Endothelial cell of umbilical vein (primary cell): ENCODE measurements around the gene TENT5C. TPM values are rescaled to one million over a fixed set of nuclear protein-coding genes. Genes with fewer than 3 reads are reported as not detected.

Experiments used
- BruUV-seq: library from RNA; stranded (reverse); fragments of 400-500 nt; replicated peaks from 2 replicates; lab custom pipeline; 2021; lab: Mats Ljungman, UMichigan
- CTCF ChIA-PET: fragments of 300-600, 350-600 bp; sonication (Branson Sonifier 250); formaldehyde crosslinking; loops from one replicate; lab custom pipeline; 2021; ENCODE audit warnings: antibody characterized with exemption, inconsistent platforms; lab: Charles Lee
- POLR2A ChIA-PET: fragments of 300-600, 350-600 bp; sonication (Branson Sonifier 250); formaldehyde crosslinking; loops from one replicate; lab custom pipeline; 2021; ENCODE audit warnings: antibody characterized with exemption, inconsistent platforms; lab: Charles Lee
- DNase-seq: peaks from one replicate; pipeline ENCODE4 v3.0.0-alpha.2; 2011; ENCODE audit warnings: low read depth, low spot score
- FAIRE-seq: peaks from 2 replicates; lab custom pipeline; 2011; peaks lifted over from hg19 to GRCh38; lab: Jason Lieb, UNC
- H2AFZ ChIP-seq: 2 replicates; pipeline ENCODE4 v1.6.0; 2012; ENCODE audit warnings: low read depth, low read length, control low read depth, inconsistent platforms
- H3K27ac ChIP-seq: 2 replicates; pipeline ENCODE4 v1.5.1; 2011; ENCODE audit warnings: low read depth, mild to moderate bottlenecking, control low read depth, low read length, moderate library complexity; ENCODE audit not compliant: insufficient read depth
- H3K27me3 ChIP-seq, 2 experiments: 2 replicates each; pipeline versions ENCODE4 v1.6.0 to v1.6.1; 2011; ENCODE audit warnings: low read length in 2 of 2, mixed read lengths in 1 of 2; ENCODE audit not compliant: control insufficient read depth in 2 of 2, insufficient read depth in 2 of 2
- H3K36me3 ChIP-seq, 2 experiments: 2 replicates in 1 of 2; 3 replicates in 1 of 2; pipeline ENCODE4 v1.5.1; 2011; ENCODE audit warnings: low read length in 2 of 2, mild to moderate bottlenecking in 1 of 2, moderate library complexity in 1 of 2; ENCODE audit not compliant: control insufficient read depth in 2 of 2, insufficient read depth in 2 of 2; ENCODE audit errors: extremely low read depth in 1 of 2
- H3K4me1 ChIP-seq: 3 replicates; pipeline ENCODE4 v1.5.1; 2011; ENCODE audit warnings: mild to moderate bottlenecking, low read length; ENCODE audit not compliant: control insufficient read depth, insufficient read depth; ENCODE audit errors: extremely low read depth
- H3K4me2 ChIP-seq: 2 replicates; pipeline ENCODE4 v1.6.1; 2011; ENCODE audit warnings: low read length, control low read depth, mixed read lengths; ENCODE audit not compliant: insufficient read depth
- H3K4me3 ChIP-seq, 3 experiments: fragments of 200-600 bp in 1 of 3; sonication (generic), shearing (Covaris generic) in 1 of 3; replicated peaks in 1 of 3; 2 replicates each; pipeline ENCODE4 v1.5.1; 2011 to 2016; ENCODE audit warnings: control low read depth in 3 of 3, low read length in 3 of 3, mild to moderate bottlenecking in 2 of 3, inconsistent platforms in 1 of 3, low read depth in 1 of 3, moderate library complexity in 1 of 3; ENCODE audit not compliant: insufficient read depth in 1 of 3
- H3K79me2 ChIP-seq: 2 replicates; pipeline ENCODE4 v1.6.0; 2012; ENCODE audit warnings: low read length, inconsistent platforms; ENCODE audit not compliant: control insufficient read depth, insufficient read depth
- H3K9ac ChIP-seq: replicated peaks from 2 replicates; pipeline ENCODE3; 2011; ENCODE audit warnings: low read length, control low read depth; ENCODE audit not compliant: insufficient read depth; ENCODE audit errors: extremely low read depth
- H3K9me1 ChIP-seq: replicated peaks from 3 replicates; pipeline ENCODE4 v1.6.0; 2011; ENCODE audit warnings: mild to moderate bottlenecking, low read length; ENCODE audit not compliant: control insufficient read depth, insufficient read depth; ENCODE audit errors: extremely low read depth
- H3K9me3 ChIP-seq: replicated peaks from 2 replicates; pipeline ENCODE4 v1.5.1; 2012; ENCODE audit warnings: low read length, inconsistent platforms; ENCODE audit not compliant: control insufficient read depth, insufficient read depth
- H4K20me1 ChIP-seq: replicated peaks from 2 replicates; pipeline ENCODE3; 2011; ENCODE audit warnings: mild to moderate bottlenecking, low read length; ENCODE audit not compliant: control insufficient read depth, insufficient read depth; ENCODE audit errors: extremely low read depth
- EZH2 ChIP-seq: IDR thresholded peaks from 2 replicates; pipeline ENCODE4 v1.6.1; 2012; ENCODE audit warnings: borderline replicate concordance, low read depth, mild to moderate bottlenecking, moderate library complexity, low read length, inconsistent platforms; ENCODE audit not compliant: severe bottlenecking
- FOS ChIP-seq: IDR thresholded peaks from 2 replicates; pipeline ENCODE4 v1.6.1; 2011; ENCODE audit warnings: mild to moderate bottlenecking, low read length, moderate library complexity, borderline replicate concordance; ENCODE audit not compliant: insufficient read depth
- GATA2 ChIP-seq: IDR thresholded peaks from 2 replicates; pipeline ENCODE4 v1.7.0; 2011; ENCODE audit warnings: low read depth, mild to moderate bottlenecking, moderate library complexity, mixed read lengths, low read length; ENCODE audit not compliant: insufficient read length, insufficient read depth
- JUN ChIP-seq: IDR thresholded peaks from 2 replicates; pipeline ENCODE4 v1.6.1; 2011; ENCODE audit warnings: borderline replicate concordance, low read depth; ENCODE audit not compliant: insufficient read length, insufficient read depth
- MYC ChIP-seq: IDR thresholded peaks from one replicate; pipeline ENCODE4 v1.6.1; 2011; ENCODE audit warnings: mild to moderate bottlenecking, low read depth, low read length
- POLR2A ChIP-seq: IDR thresholded peaks from 2 replicates; pipeline ENCODE4 v1.6.1; 2012; ENCODE audit warnings: low read depth, mild to moderate bottlenecking, control low read depth, low read length
- POLR2AphosphoS5 ChIP-seq: IDR thresholded peaks from 2 replicates; pipeline ENCODE4 v1.6.1; 2012; ENCODE audit warnings: low read depth, mild to moderate bottlenecking, control low read depth, low read length, moderate library complexity; ENCODE audit not compliant: insufficient read depth
- dilution Hi-C: fragments of 300-500 bp; cut with MboI; formaldehyde crosslinking; loops from one replicate; pipeline ENCODE4 v1.15.0; 2019; ENCODE audit warnings: low sequenced_read_pairs; ENCODE audit not compliant: extremely low pct_ligation_motif_present
- intact Hi-C: fragments of 100-400 bp; cut with micrococcal nuclease; formaldehyde crosslinking; loops from one replicate; pipeline ENCODE4 v1.10.0; 2022
- polyA plus RNA-seq, 4 experiments: library from polyadenylated mRNA; depleted of rRNA in 3 of 4; stranded (reverse) in 3 of 4; unstranded in 1 of 4; fragments of >200 nt; gene quantifications; 2 replicates each; pipeline versions ENCODE4 v1.2.1 to v1.2.3, GENCODE V29; 2011 to 2012; ENCODE audit warnings: missing spikeins in 1 of 4
- total RNA-seq: library from RNA; stranded (reverse); gene quantifications from 2 replicates; pipeline ENCODE4 v1.2.3, GENCODE V29; 2021
- TF ChIP-seq, protein P1 (sequence below): IDR thresholded peaks from 2 replicates; pipeline ENCODE4 v1.6.1; 2011; ENCODE audit not compliant: insufficient read depth, insufficient read length
- TF ChIP-seq, protein P2 (sequence below), 2 donors: IDR thresholded peaks; 1 replicate in 1 of 2; 2 replicates in 1 of 2; pipeline ENCODE4 v1.5.1; 2011; ENCODE audit warnings: low read length in 2 of 2, mild to moderate bottlenecking in 2 of 2, moderate library complexity in 2 of 2, control low read depth in 1 of 2, inconsistent platforms in 1 of 2, low read depth in 1 of 2; ENCODE audit not compliant: insufficient read depth in 1 of 2; ENCODE audit errors: extremely low read depth in 1 of 2

The TENT5C gene
- total and polyA plus RNA-seq, 2 donors (not counting 3 experiments of a cell fraction or from before 2014, with no cell fraction given) = 0.06 to 0.22 TPM

DNA sequence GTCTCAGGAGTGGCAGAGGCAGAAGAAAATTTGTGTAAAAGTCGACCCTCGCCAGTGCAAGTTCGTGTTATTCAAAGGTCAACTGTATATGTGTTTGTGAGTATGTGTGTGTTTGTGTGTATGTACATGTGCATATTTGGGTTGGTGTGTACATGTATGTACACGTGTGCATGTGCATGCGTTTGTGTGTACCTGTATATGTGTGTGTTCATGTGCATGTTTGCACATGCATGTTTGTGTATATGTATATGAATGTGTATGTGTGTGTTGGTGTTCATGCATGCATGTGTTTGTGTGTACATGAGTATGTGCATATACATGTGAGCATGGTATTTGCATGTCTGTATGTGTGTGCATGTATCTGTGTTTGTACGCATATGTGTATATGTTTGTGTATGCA is 21.7 kb upstream of the TENT5C start:
- Histone ChIP-seq H3K27me3 (no peaks in the 10 kb centered on the region), H3K4me2 (no peak overlapping the region), H2AFZ (no peak overlapping the region), H3K27ac (no peak overlapping the region), H3K9ac (no peak overlapping the region), H3K4me1 (no peaks in the 10 kb centered on the region), H3K9me3 (no peaks in the 10 kb centered on the region), H3K36me3 (no peaks in the 10 kb centered on the region), H3K9me1 (no peaks in the 10 kb centered on the region), H4K20me1 (no peaks in the 10 kb centered on the region), H3K79me2 (no peaks in the 10 kb centered on the region), H3K4me3 (no peak overlapping the region)
- DNase-seq (no peak), FAIRE-seq (no peak)
- dilution Hi-C loops (no loop called here), intact Hi-C loops (no loop called here)
- BruUV-seq = no TSS peak
- ChIA-PET POLR2A (no interaction called here), CTCF (no interaction called here)
- TF ChIP-seq FOS (no peak), JUN (no peak), POLR2A (no peak)

DNA sequence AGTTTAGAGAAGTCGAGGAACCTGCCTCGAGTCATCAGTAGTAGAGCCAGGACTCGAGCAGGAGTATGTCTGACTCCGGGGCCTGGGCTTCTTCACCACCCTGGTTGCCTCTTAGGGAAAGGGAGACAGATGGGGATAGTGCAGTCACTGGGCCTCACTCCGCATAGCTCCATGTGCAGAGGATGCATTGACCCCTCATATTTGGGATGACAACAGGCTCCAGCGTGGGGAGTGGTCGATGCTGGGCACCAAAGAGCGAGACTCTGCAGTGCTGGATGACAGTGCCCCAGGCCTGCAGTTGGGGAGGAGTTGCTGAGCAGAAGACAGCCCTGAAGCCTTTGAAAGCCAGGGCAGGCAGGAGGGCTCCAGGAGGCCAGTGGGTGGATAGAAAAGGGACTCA is 20.8 kb upstream of the TENT5C start:
- Histone ChIP-seq H3K4me3 (no peak overlapping the region), H3K9me3 (no peaks in the 10 kb centered on the region), H3K36me3 (no peaks in the 10 kb centered on the region), H3K4me1 (no peaks in the 10 kb centered on the region), H2AFZ (no peak overlapping the region), H3K27ac (no peak overlapping the region), H3K79me2 (no peaks in the 10 kb centered on the region), H3K4me2 (no peak overlapping the region), H4K20me1 (no peaks in the 10 kb centered on the region), H3K9ac (no peak overlapping the region), H3K9me1 (no peaks in the 10 kb centered on the region), H3K27me3 (no peaks in the 10 kb centered on the region)
- DNase-seq = no peak
- FAIRE-seq = no peak
- dilution Hi-C loops = no loop called here
- intact Hi-C loops = no loop called here
- ChIA-PET POLR2A (no interaction called here), CTCF (no interaction called here)
- TF ChIP-seq, protein P1, sequence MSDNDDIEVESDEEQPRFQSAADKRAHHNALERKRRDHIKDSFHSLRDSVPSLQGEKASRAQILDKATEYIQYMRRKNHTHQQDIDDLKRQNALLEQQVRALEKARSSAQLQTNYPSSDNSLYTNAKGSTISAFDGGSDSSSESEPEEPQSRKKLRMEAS = no peak
- TF ChIP-seq POLR2A (no peak), GATA2 (no peak), POLR2AphosphoS5 (no peak), MYC (no peak), JUN (no peak), EZH2 (no peak), FOS (no peak)
- TF ChIP-seq, protein P2, sequence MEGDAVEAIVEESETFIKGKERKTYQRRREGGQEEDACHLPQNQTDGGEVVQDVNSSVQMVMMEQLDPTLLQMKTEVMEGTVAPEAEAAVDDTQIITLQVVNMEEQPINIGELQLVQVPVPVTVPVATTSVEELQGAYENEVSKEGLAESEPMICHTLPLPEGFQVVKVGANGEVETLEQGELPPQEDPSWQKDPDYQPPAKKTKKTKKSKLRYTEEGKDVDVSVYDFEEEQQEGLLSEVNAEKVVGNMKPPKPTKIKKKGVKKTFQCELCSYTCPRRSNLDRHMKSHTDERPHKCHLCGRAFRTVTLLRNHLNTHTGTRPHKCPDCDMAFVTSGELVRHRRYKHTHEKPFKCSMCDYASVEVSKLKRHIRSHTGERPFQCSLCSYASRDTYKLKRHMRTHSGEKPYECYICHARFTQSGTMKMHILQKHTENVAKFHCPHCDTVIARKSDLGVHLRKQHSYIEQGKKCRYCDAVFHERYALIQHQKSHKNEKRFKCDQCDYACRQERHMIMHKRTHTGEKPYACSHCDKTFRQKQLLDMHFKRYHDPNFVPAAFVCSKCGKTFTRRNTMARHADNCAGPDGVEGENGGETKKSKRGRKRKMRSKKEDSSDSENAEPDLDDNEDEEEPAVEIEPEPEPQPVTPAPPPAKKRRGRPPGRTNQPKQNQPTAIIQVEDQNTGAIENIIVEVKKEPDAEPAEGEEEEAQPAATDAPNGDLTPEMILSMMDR (IDR thresholded peaks at IDR 0.05; ENCODE audit: extremely low read depth in 1 of 2, insufficient read depth in 1 of 2, low read depth in 1 of 2, low read length in 2 of 2) = no peak
- BruUV-seq = no TSS peak
